HG03060 (cell line): Measurements from ENCODE around the gene ZCCHC7.
A peak's percentile ranks its signal among the peaks of the same experiment; 100 is the strongest.
"Not testable (repeated sequence)": the region's sequence is repeated elsewhere in the genome, so short reads cannot be mapped to it uniquely, and the experiment has no call there.

Experiments used
- ATAC-seq: cut with Tn5 transposase; IDR thresholded peaks from one replicate; pipeline ENCODE4 v1.9.1; 2021; ENCODE audit warnings: low read depth, moderate number of reproducible peaks; ENCODE audit not compliant: unreplicated experiment

Gene ZCCHC7

GRCh38 chr9:37165644-37166043 is 45.3 kb downstream of the ZCCHC7 start:
- no peak for ATAC-seq

GRCh38 chr9:37167456-37168047 is 47.2 kb downstream of the ZCCHC7 start:
- ATAC-seq, result no peak

GRCh38 chr9:37172557-37172956 is 52.2 kb downstream of the ZCCHC7 start:
- ATAC-seq, result no peak

GRCh38 chr9:37174247-37174646 is 53.9 kb downstream of the ZCCHC7 start:
- no peak for ATAC-seq

DNA sequence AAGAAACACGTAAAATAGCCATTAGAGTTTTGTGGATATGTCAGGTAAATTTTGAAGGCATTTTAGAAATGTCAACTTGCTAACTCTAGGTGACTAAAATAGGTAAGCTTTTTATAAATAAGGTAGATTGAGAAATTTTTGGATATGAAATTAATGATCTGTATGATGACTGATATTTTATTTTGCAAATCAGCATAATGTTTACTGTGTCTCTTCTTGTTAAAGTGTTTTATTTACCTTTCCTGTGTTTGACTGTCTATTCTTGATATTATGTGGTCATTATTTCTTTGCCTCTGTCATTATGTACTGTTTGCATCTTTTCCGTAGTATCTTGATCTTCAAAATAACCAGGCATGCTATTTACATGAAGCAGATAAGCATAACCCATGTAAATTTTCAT is 58.4 kb downstream of the ZCCHC7 start:
- ATAC-seq, result no peak

- no peak for ATAC-seq
Observed at GRCh38 chr9:37179576-37179975, 59.2 kb downstream of the ZCCHC7 start.

GRCh38 chr9:37180138-37180537 is 59.8 kb downstream of the ZCCHC7 start:
- ATAC-seq, result no peak

GRCh38 chr9:37182718-37183117 is 62.3 kb downstream of the ZCCHC7 start:
- no peak for ATAC-seq

- no peak for ATAC-seq
Observed at GRCh38 chr9:37184905-37185867, 64.8 kb downstream of the ZCCHC7 start.

DNA sequence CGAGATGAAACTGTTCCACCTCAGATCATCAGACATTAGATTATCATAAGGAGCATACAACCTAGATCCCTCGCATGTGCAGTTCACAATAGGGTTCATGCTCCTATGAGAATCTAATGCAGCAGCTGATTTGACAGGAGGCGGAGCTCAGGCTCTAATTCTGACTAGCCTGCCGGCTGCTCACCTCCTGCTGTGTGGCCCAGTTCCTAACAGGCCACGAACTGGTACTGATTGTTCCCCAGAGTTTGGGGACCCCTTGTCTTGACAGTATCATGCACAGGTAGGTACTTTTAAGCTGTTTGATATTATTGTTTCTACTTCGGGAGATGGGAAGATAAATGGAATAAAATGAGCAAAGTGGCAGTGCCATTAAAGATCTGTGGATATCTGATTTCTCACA is 66.9 kb downstream of the ZCCHC7 start:
- ATAC-seq, result no peak

- no peak for ATAC-seq
Observed at GRCh38 chr9:37187713-37188439, 67.5 kb downstream of the ZCCHC7 start.

DNA sequence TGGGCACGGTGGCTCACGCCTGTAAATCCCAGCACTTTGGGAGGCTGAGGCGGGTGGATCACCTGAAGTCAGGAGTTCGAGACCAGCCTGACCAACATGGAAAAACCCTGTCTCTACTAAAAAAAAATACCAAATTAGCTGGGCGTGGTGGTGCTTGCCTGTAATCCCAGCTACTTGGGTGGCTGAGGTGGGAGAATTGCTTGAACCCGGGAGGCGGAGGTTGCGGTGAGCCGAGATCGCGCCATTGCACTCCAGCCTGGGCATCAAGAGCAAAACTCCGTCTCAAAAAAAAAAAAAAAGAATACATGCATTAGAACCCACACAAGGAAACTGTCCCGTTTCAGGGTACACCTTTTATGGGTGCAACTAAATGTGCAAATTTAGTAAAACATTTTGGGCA is 70.4 kb downstream of the ZCCHC7 start:
- ATAC-seq, result not testable (repeated sequence)

DNA sequence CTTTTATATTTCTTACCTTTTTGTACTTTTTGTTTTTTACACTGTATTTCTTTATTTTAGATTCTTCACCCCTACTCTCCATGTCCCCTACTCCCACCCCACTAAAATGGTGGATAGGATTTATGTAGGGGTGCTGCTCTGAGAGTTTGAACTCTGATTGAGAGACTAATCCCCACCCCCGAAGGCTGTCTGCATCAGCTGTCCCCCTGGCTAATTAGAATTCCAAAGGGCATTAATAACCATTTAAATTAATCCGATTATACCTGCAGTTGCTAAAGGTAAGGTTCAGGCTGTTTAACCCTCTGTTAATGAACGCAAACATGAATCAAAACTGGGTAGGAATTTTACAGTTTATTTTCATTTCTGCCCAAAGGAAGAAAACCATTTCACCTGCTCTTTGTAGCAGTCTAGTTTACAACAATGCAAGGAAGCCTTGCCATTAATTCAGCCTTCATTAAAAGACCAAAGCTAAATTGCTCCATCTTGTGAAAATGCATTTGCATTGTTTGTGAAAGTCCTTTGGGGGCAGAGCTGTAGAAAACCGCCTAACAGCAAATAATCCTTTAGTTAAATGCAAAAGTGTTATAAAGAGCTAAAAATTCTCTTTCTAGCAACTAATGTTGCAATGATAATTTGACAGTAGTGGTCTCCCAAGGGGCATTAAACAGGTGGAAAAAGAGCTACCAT is 71.2 kb downstream of the ZCCHC7 start:
- ATAC-seq, result no peak

GRCh38 chr9:37192803-37193202 is 72.4 kb downstream of the ZCCHC7 start:
- no peak for ATAC-seq

DNA sequence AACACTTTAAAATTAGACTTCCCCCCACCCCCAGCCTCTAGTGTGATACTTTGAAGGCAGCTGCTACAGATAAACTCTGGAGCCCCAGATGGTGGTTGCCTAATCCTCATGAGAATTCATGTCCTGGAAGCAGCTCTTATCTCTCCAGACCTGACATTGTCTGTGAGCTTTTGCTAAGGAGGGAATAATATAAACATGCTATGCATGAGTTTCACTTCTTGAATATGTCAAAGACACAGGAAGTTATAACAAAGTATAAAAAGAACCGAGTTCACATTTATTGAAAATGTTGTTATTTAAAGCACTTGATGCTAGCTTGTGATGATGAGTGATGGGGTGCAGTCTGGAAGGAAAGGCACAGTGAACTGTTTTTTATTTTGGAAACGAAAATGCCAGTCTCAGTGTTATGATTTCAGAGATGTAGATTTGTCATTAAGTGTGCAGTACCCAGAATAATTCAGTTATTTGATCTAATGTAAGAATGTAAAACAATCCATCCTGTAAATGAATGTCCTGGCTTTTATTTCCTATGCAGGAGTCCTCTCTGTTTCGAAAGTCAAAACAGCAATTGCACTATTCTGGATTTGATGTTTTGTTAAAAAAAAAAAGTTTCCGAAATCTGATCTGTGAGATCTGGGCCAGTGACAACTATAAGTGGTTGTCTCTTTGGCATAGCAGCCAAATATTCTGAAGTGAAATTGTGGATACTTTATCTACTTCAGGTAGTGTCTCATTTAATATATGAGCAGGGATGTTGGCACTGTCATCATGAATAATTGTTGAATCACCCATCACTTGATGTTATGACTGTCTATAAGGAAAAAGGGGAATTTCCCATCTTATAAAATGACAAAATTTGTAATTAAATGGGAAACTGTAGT is 77.0 kb downstream of the ZCCHC7 start:
- ATAC-seq, result peak; percentile 47

GRCh38 chr9:37198039-37198729 is 77.8 kb downstream of the ZCCHC7 start:
- no peak for ATAC-seq

DNA sequence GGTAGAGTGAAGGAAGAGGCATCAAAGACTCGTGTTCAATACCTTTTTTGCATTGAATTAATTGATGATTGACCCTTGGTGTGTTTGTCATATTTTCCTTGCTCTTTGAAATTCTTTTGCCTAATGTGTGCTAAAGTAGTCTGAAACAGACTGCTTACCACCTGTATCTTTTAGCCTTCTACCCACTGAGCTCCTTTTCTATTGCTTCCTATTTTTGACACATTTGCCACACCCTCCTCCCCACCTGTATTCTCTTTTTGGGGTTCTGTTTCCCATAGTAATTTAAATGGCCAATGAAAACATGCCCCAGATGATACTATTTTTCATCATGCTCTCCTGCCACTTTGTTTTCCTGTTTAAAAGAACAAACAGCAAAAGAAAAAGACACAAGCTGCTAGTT is 78.5 kb downstream of the ZCCHC7 start:
- ATAC-seq, result no peak

GRCh38 chr9:37200433-37201005 is 80.1 kb downstream of the ZCCHC7 start:
- ATAC-seq, result no peak

DNA sequence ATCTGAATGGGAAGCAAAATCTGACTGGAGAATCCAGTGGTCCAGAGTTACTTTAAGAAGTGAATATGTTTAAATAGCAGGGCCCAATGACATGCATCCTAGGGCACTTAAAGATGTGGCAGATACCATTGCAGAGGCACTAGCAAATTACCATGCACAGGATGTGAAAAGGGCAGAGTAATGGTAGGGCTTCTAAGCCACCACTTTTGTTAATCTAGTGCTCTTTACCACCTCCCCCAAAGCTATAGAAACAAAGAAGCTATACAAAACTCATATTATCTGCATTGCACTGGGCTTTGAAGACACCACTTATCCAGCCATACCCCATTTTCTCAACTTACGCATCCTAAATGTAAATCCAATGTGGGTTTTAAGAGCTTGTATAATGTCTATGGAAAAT is 81.2 kb downstream of the ZCCHC7 start:
- ATAC-seq, result no peak
